GM12878 (cell line): ENCODE measurements around the gene KIF26A.

Source experiments
- ETV6 ChIP-seq, 2 experiments: fragments of 450-650 bp in 1 of 2; IDR thresholded peaks in 1 of 2; conservative IDR thresholded peaks in 1 of 2; 2 replicates each; pipeline ENCODE4 v1.6.1; 2014; ENCODE audit warnings: antibody characterized with exemption in 1 of 2, borderline replicate concordance in 1 of 2, low read depth in 1 of 2, mild to moderate bottlenecking in 1 of 2, moderate library complexity in 1 of 2
- FOXM1 ChIP-seq: IDR thresholded peaks from 2 replicates; pipeline ENCODE4 v1.6.1; 2012; ENCODE audit warnings: low read depth, mild to moderate bottlenecking, inconsistent platforms, low read length, moderate library complexity
- IKZF1 ChIP-seq: fragments of 450-650 bp; conservative IDR thresholded peaks from 2 replicates; pipeline ENCODE4 v1.6.1; 2017; ENCODE audit warnings: antibody characterized with exemption, mild to moderate bottlenecking
- MYC ChIP-seq: IDR thresholded peaks from 2 replicates; pipeline ENCODE4 v1.6.1; 2011; ENCODE audit warnings: mild to moderate bottlenecking, low read length, moderate library complexity, inconsistent platforms; ENCODE audit not compliant: insufficient read depth, insufficient replicate concordance, insufficient read length, severe bottlenecking
- NFYB ChIP-seq: IDR thresholded peaks from 2 replicates; pipeline ENCODE4 v1.6.1; 2011; ENCODE audit warnings: low read depth, mild to moderate bottlenecking, low read length, improper control_type of control experiment, moderate library complexity; ENCODE audit not compliant: insufficient read depth
- POLR2A ChIP-seq: IDR thresholded peaks from 2 replicates; pipeline ENCODE4 v1.6.1; 2011; ENCODE audit warnings: low read depth, mild to moderate bottlenecking, low read length
- RAD21 ChIP-seq: IDR thresholded peaks from 2 replicates; pipeline ENCODE4 v1.6.1; 2011; ENCODE audit warnings: mild to moderate bottlenecking, low read depth, low read length, moderate library complexity; ENCODE audit not compliant: insufficient read depth
- SREBF2 ChIP-seq: IDR thresholded peaks from 2 replicates; pipeline ENCODE4 v1.6.1; 2012; ENCODE audit warnings: mild to moderate bottlenecking, low read length
- ZNF384 ChIP-seq: IDR thresholded peaks from 2 replicates; pipeline ENCODE4 v1.6.1; 2012; ENCODE audit warnings: low read depth, mild to moderate bottlenecking, low read length, improper control_type of control experiment, borderline replicate concordance
- ZSCAN29 ChIP-seq: fragments of 450-650 bp; IDR thresholded peaks from 2 replicates; pipeline ENCODE4 v1.6.1; 2017; ENCODE audit warnings: mild to moderate bottlenecking, moderate library complexity
- ZZZ3 ChIP-seq: IDR thresholded peaks from 2 replicates; pipeline ENCODE4 v1.6.1; 2011; ENCODE audit warnings: low read depth; ENCODE audit not compliant: control insufficient read depth, insufficient read length
- TF ChIP-seq, protein P1 (sequence below), 3 experiments: IDR thresholded peaks in 2 of 3; conservative IDR thresholded peaks in 1 of 3; 2 replicates each; pipeline ENCODE4 v1.5.1; 2011; ENCODE audit warnings: low read depth in 3 of 3, low read length in 3 of 3, mild to moderate bottlenecking in 3 of 3, control low read depth in 2 of 3, moderate library complexity in 2 of 3, inconsistent platforms in 1 of 3, mixed read lengths in 1 of 3; ENCODE audit not compliant: control insufficient read depth in 2 of 3, insufficient read depth in 1 of 3; ENCODE audit errors: extremely low read depth in 1 of 3

DNA sequence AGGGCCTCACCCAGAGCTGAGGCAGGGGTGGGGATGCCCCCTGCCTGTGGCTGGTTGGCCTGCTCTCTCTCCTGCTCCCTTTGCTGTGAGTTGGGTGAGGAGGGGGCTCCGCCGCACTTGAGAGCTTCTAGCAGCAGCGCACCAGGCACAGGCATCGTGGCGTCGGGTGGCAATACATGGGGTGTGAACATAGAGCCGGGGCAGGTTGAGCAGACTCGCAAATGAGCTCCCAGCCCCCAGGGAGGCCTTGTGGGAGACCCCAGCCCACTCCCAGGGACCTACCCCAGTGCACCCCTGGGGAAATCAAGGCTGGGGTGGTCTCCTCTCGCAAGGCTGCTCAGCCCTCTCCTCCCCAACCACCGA, 54.5 kb downstream of the KIF26A start:
- TF ChIP-seq, protein P1, sequence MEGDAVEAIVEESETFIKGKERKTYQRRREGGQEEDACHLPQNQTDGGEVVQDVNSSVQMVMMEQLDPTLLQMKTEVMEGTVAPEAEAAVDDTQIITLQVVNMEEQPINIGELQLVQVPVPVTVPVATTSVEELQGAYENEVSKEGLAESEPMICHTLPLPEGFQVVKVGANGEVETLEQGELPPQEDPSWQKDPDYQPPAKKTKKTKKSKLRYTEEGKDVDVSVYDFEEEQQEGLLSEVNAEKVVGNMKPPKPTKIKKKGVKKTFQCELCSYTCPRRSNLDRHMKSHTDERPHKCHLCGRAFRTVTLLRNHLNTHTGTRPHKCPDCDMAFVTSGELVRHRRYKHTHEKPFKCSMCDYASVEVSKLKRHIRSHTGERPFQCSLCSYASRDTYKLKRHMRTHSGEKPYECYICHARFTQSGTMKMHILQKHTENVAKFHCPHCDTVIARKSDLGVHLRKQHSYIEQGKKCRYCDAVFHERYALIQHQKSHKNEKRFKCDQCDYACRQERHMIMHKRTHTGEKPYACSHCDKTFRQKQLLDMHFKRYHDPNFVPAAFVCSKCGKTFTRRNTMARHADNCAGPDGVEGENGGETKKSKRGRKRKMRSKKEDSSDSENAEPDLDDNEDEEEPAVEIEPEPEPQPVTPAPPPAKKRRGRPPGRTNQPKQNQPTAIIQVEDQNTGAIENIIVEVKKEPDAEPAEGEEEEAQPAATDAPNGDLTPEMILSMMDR (IDR thresholded peaks at IDR 0.05 in 2 of 3, conservative IDR thresholded peaks at IDR 0.05 in 1 of 3; ENCODE audit: control insufficient read depth in 2 of 3, extremely low read depth in 1 of 3, insufficient read depth in 1 of 3, low read depth in 3 of 3, low read length in 3 of 3): no peak
- TF ChIP-seq ZZZ3 (no peak), RAD21 (no peak), ZSCAN29 (no peak), ETV6 (conservative IDR thresholded peaks at IDR 0.05 in 1 of 2, IDR thresholded peaks at IDR 0.05 in 1 of 2; ENCODE audit: borderline replicate concordance in 1 of 2, low read depth in 1 of 2) (no peak), FOXM1 (no peak), MYC (no peak), IKZF1 (no peak), POLR2A (no peak), NFYB (no peak), SREBF2 (no peak), ZNF384 (no peak)
